HepG2 (cell line): ENCODE measurements around the gene RAB2B. TPM values are rescaled to one million over a fixed set of nuclear protein-coding genes. Genes with fewer than 3 reads are reported as not detected.
A peak's percentile ranks its signal among the peaks of the same experiment; 100 is the strongest.

Source experiments
- BORCS8-MEF2B ChIP-seq: sonication (generic); formaldehyde crosslinking; IDR thresholded peaks from 2 replicates; pipeline ENCODE4 v1.8.0; 2022; ENCODE audit warnings: mild to moderate bottlenecking, missing genetic modification reagents
- DNMT1 ChIP-seq: sonication (generic); formaldehyde crosslinking; IDR thresholded peaks from 2 replicates; pipeline ENCODE4 v1.5.1; 2020; ENCODE audit warnings: mild to moderate bottlenecking, missing genetic modification reagents
- JUND ChIP-seq: sonication (generic); formaldehyde crosslinking; IDR thresholded peaks from 2 replicates; pipeline ENCODE4 v1.8.0; 2022; ENCODE audit warnings: mild to moderate bottlenecking, missing genetic modification reagents
- POLR2A ChIP-seq, 2 experiments: IDR thresholded peaks; 2 replicates each; pipeline ENCODE4 v1.6.1; 2011; ENCODE audit warnings: low read depth in 2 of 2, low read length in 2 of 2, mild to moderate bottlenecking in 1 of 2, moderate library complexity in 1 of 2; ENCODE audit not compliant: insufficient read depth in 1 of 2
- RBFOX2 ChIP-seq: fragments of 200-400 bp; formaldehyde crosslinking; IDR thresholded peaks from 2 replicates; pipeline ENCODE4 v1.6.1; 2017; ENCODE audit warnings: low read depth, mild to moderate bottlenecking, low read length
- SYNCRIP ChIP-seq: fragments of 200-400 bp; formaldehyde crosslinking; IDR thresholded peaks from 2 replicates; pipeline ENCODE4 v1.6.1; 2018; ENCODE audit warnings: mild to moderate bottlenecking, low read depth, low read length; ENCODE audit not compliant: insufficient read depth
- ZBTB40 ChIP-seq, 2 experiments: fragments of 450-650 bp in 1 of 2; sonication (generic) in 1 of 2; formaldehyde crosslinking in 1 of 2; IDR thresholded peaks; 2 replicates each; pipeline versions ENCODE4 v1.6.1 to v1.8.0; 2016 to 2022; ENCODE audit warnings: antibody characterized with exemption in 1 of 2, mild to moderate bottlenecking in 1 of 2, missing genetic modification reagents in 1 of 2
- ZMAT5 ChIP-seq: sonication (generic); formaldehyde crosslinking; IDR thresholded peaks from 2 replicates; pipeline ENCODE4 v1.5.0; 2020; ENCODE audit warnings: mild to moderate bottlenecking, low read depth, missing genetic modification reagents, borderline replicate concordance
- ZNF230 ChIP-seq: sonication (generic); formaldehyde crosslinking; IDR thresholded peaks from 2 replicates; pipeline ENCODE4 v1.4.0; 2020; ENCODE audit warnings: mild to moderate bottlenecking, missing genetic modification reagents
- ZNF441 ChIP-seq: sonication (generic); formaldehyde crosslinking; IDR thresholded peaks from 2 replicates; pipeline ENCODE4 v1.7.0; 2021; ENCODE audit warnings: missing genetic modification reagents, borderline replicate concordance
- ZNF570 ChIP-seq: sonication (generic); formaldehyde crosslinking; IDR thresholded peaks from 2 replicates; pipeline ENCODE4 v1.4.0; 2020; ENCODE audit warnings: mild to moderate bottlenecking, missing genetic modification reagents, borderline replicate concordance
- ZNF674 ChIP-seq: sonication (generic); formaldehyde crosslinking; IDR thresholded peaks from 2 replicates; pipeline ENCODE4 v1.5.0; 2020; ENCODE audit warnings: low read depth, mild to moderate bottlenecking, missing genetic modification reagents
- ZNF691 ChIP-seq: sonication (generic); formaldehyde crosslinking; IDR thresholded peaks from 2 replicates; pipeline ENCODE4 v1.4.0; 2020; ENCODE audit warnings: missing genetic modification reagents, low read depth, mild to moderate bottlenecking, borderline replicate concordance
- ZSCAN22 ChIP-seq: sonication (generic); formaldehyde crosslinking; IDR thresholded peaks from 2 replicates; pipeline ENCODE4 v1.4.0; 2020; ENCODE audit warnings: mild to moderate bottlenecking, missing genetic modification reagents
- ZSCAN9 ChIP-seq: IDR thresholded peaks from 2 replicates; pipeline ENCODE4 v1.6.1; 2016; ENCODE audit warnings: borderline replicate concordance
- polyA plus RNA-seq, 8 experiments: library from polyadenylated mRNA; depleted of rRNA in 3 of 8; stranded (reverse) in 7 of 8; unstranded in 1 of 8; fragments of >200 nt; fragmentation: Illumina TruSeq in 4 of 8; extraction: Trizol in 4 of 8; gene quantifications; 2 replicates each; pipeline versions ENCODE4 v1.2.1 to v1.2.3, GENCODE V29; 2011 to 2016; ENCODE audit warnings: low read depth in 4 of 8, missing spikeins in 1 of 8, mixed read lengths in 1 of 8; ENCODE audit not compliant: insufficient read depth in 1 of 8
- total RNA-seq, 5 experiments: library from RNA; depleted of rRNA; stranded (reverse); fragments of >200 nt; fragmentation: Illumina TruSeq; extraction: Trizol; gene quantifications; 2 replicates each; pipeline ENCODE4 v1.2.3, GENCODE V29; 2016; ENCODE audit warnings: low read depth in 1 of 5

RAB2B gene
- total and polyA plus RNA-seq, 2 of the 13 experiments (the other 11 are each of a cell fraction or from before 2014, with no cell fraction given) = 36.0 to 60.6 TPM

GRCh38 chr14:21476925-21477681 is at the start of gene RAB2B, which contains the start of gene TOX4 (continued):
- TF ChIP-seq ZNF570 (no peak), ZNF674 (CRISPR knock-in tag) (no peak), ZMAT5 (no peak), ZSCAN9 (CRISPR knock-in tag) (peak; percentile 92), DNMT1 (CRISPR knock-in tag) (peak; percentile 74; the same call in 1 of the 2 replicates), RBFOX2 (peak; percentile 77), JUND (peak; percentile 74), BORCS8-MEF2B (CRISPR knock-in tag) (peak; percentile 97), ZSCAN22 (0 out of 2 replicates have a peak, but pooled peaks have one; percentile 47), ZBTB40 (IDR thresholded peaks at IDR 0.05) (peak; percentile 52; the same call in 1 of the 2 replicates), ZBTB40 (CRISPR knock-in tag; IDR thresholded peaks at IDR 0.05) (peak; percentile 36; the same call in 1 of the 2 replicates), ZNF230 (CRISPR knock-in tag) (peak; percentile 89; the same call in 1 of the 2 replicates), ZNF441 (CRISPR knock-in tag) (peak; percentile 77; the same call in 1 of the 2 replicates), SYNCRIP (no peak), ZNF691 (CRISPR knock-in tag) (peak; percentile 97; the same call in 1 of the 2 replicates), POLR2A (IDR thresholded peaks at IDR 0.05; ENCODE audit: insufficient read depth in 1 of 2, low read depth in 2 of 2, low read length in 2 of 2) (peak; percentile 85 to 88)
